ENCODE measurements around the gene C2orf92.

Gene C2orf92

GRCh38 chr2:97715951-97716694 is 46.6 kb downstream of the C2orf92 start:
- no peak for DNase-seq

GRCh38 chr2:97716695-97717612 is 47.4 kb downstream of the C2orf92 start:
- DNase-seq, result no peak

- no peak for DNase-seq
These were observed 48.1 kb downstream of the C2orf92 start for GRCh38 chr2:97717613-97717995.

- DNase-seq, result no peak
These were observed 48.8 kb downstream of the C2orf92 start for GRCh38 chr2:97718051-97718882.

- DNase-seq, result no peak
These were observed 49.4 kb downstream of the C2orf92 start for GRCh38 chr2:97718942-97719341.

GRCh38 chr2:97719362-97720155 is 50.0 kb downstream of the C2orf92 start:
- DNase-seq, result no peak

- DNase-seq, result no peak
These were observed 51.2 kb downstream of the C2orf92 start for GRCh38 chr2:97720746-97721145.

GRCh38 chr2:97722227-97722626 is 52.7 kb downstream of the C2orf92 start:
- DNase-seq, result no peak

GRCh38 chr2:97723156-97724072 is 53.9 kb downstream of the C2orf92 start:
- no peak for DNase-seq

- no peak for DNase-seq
These were observed 54.5 kb downstream of the C2orf92 start for GRCh38 chr2:97724073-97724410.

GRCh38 chr2:97724501-97724900 is 55.0 kb downstream of the C2orf92 start:
- DNase-seq, result no peak

GRCh38 chr2:97724946-97725688 is 55.6 kb downstream of the C2orf92 start:
- no peak for DNase-seq

GRCh38 chr2:97726261-97727064 is 57.0 kb downstream of the C2orf92 start:
- no peak for DNase-seq

- no peak for DNase-seq
These were observed 57.8 kb downstream of the C2orf92 start for GRCh38 chr2:97727296-97727695.

GRCh38 chr2:97728091-97728731 is 58.7 kb downstream of the C2orf92 start:
- DNase-seq, result no peak

- DNase-seq, result no peak
These were observed 60.7 kb downstream of the C2orf92 start for GRCh38 chr2:97730245-97730644.

GRCh38 chr2:97731274-97732020 is 61.9 kb downstream of the C2orf92 start:
- no peak for DNase-seq

Measured in NCI-H187 (cell line).